Measurements from ENCODE around the gene PSTPIP1. TPM values are rescaled to one million over a fixed set of nuclear protein-coding genes. Genes with fewer than 3 reads are reported as not detected.
A peak's percentile ranks its signal among the peaks of the same experiment; 100 is the strongest.

PSTPIP1 gene
- total and polyA plus RNA-seq, 4 experiments from 2014 or later: 62.4 to 233 (median 144) TPM

DNA sequence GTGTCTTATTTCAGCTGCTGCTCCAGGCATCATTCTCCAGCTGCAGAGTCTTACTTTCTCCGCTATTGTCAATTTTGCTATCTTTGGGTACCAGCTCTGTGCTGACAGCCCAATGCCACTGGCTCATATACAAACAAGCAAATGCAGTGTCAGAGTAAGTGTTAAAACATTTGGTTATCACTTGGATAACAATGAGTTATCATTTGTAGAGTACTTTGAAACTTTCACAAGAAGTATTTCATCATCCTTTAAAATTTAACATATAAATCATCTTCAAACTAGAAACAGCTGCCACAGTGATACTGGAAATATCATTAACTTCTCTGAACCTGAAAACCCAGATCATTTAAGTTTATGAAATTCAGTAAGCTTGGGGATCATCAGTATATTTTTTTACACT lies 62.1 kb downstream of the PSTPIP1 start:
- Mint-ChIP-seq H3K4me1 (peaks cover 0 to 19% (median 6%) of the 10 kb centered on the region in 4 donors), H3K27me3 (no peaks in the 10 kb centered on the region), H3K27ac (no peak overlapping the region), H3K4me3 (no peak overlapping the region), H3K9me3 (no peaks in the 10 kb centered on the region), H3K36me3 (peaks cover 2 to 3% of the 10 kb centered on the region in 2 donors)
- POLR2A ChIA-PET (ENCODE audit: partially characterized antibody): interaction anchor here (1.0 to 1.5 kb wide), 2 partner anchors 9 to 22 kb away, joined by 4 read pairs; no protein-coding TSS in a partner anchor
- no peak overlapping the region for H3K4me3 ChIP-seq (ENCODE audit: low read length in 2 of 2)
- no peaks in the 10 kb centered on the region for H3K36me3 ChIP-seq (ENCODE audit: insufficient read depth, low read length)
- H3K27me3 ChIP-seq (ENCODE audit: insufficient read depth, low read length): no peaks in the 10 kb centered on the region
- no peaks in the 10 kb centered on the region for H3K9me3 ChIP-seq (ENCODE audit: control insufficient read depth in 1 of 2, low read length in 2 of 2)
- H3K27ac ChIP-seq (ENCODE audit: low read depth, low read length): no peak overlapping the region
- no peak for DNase-seq
- intact Hi-C loops (cut with micrococcal nuclease): no loop called here
- CTCF ChIA-PET (ENCODE audit: partially characterized antibody): interaction anchor here (1.1 kb wide), 1 partner anchor 10 kb away, joined by 3 read pairs; no protein-coding TSS in a partner anchor
- no peaks in the 10 kb centered on the region for H3K4me1 ChIP-seq (ENCODE audit: insufficient read depth, low read length)

DNA sequence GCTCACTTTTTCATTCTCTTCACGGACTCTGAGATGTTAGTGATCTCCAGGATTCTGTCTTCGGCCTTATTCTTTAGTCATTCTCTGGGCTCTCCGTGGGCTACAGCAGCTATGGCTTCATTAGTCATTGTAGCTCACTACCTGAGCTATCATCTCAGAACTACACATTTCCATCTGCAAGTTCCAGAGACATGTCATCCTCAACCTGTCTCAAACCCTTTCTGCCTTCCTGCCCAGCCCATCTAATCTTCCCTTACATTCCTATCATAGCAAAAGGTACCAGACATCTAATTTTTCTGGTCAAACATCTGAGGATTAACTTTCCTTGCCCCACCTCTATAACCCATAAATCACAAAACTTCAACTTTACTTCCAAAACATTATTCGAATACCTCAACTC lies 62.8 kb downstream of the PSTPIP1 start:
- peaks cover 0 to 15% (median 6%) of the 10 kb centered on the region in 4 donors for H3K4me1 Mint-ChIP-seq

DNA sequence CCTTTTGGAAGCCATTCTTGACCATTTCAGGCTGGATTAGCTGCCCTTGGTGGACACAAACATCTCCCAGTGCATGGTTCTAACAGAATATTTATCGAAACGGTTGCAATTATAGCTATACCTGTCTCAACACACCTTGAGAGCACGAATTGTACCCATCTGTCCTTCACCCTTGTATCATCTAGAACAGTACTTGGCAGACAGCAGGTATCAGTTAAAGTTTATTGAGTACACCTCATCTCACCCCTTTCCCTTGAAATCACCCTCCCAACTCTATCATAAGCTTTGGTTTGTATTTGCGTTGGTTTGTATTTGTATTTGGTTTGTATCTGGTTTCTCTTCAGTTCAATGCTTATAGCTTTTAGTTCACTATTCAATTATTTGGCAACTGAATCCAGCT lies 63.5 kb downstream of the PSTPIP1 start:
- intact Hi-C loops (cut with micrococcal nuclease): no loop called here
- H3K9me3 ChIP-seq (ENCODE audit: control insufficient read depth in 1 of 2, low read length in 2 of 2): no peaks in the 10 kb centered on the region
- ChIA-PET CTCF (ENCODE audit: partially characterized antibody) (interaction anchor here (1.1 kb wide), 1 partner anchor 34 kb away, joined by 3 read pairs; no protein-coding TSS in a partner anchor), POLR2A (ENCODE audit: partially characterized antibody) (interaction anchor here (4.5 kb wide), 1 partner anchor 12 kb away, joined by 14 read pairs; no protein-coding TSS in a partner anchor)
- peaks cover 0 to 2% of the 10 kb centered on the region in 2 donors for H3K36me3 Mint-ChIP-seq
- no peaks in the 10 kb centered on the region for H3K27me3 ChIP-seq (ENCODE audit: insufficient read depth, low read length)
- no peak overlapping the region for H3K4me3 Mint-ChIP-seq
- H3K36me3 ChIP-seq (ENCODE audit: insufficient read depth, low read length): no peaks in the 10 kb centered on the region
- no peaks in the 10 kb centered on the region for H3K9me3 Mint-ChIP-seq
- H3K4me1 Mint-ChIP-seq: peaks cover 0 to 14% (median 6%) of the 10 kb centered on the region in 4 donors
- H3K27ac ChIP-seq (ENCODE audit: low read depth, low read length): no peak overlapping the region
- H3K4me1 ChIP-seq (ENCODE audit: insufficient read depth, low read length): no peaks in the 10 kb centered on the region
- no peaks in the 10 kb centered on the region for H3K27me3 Mint-ChIP-seq
- DNase-seq: no peak
- no peak overlapping the region for H3K4me3 ChIP-seq (ENCODE audit: low read length in 2 of 2)
- H3K27ac Mint-ChIP-seq: peak overlapping the region in 1 of 7 donors; percentile 43

More for the DNA sequence above, 62.8 kb downstream of the PSTPIP1 start:
- ChIA-PET POLR2A (ENCODE audit: partially characterized antibody) (interaction anchor here (1.5 kb wide), 1 partner anchor 9 kb away, joined by 4 read pairs; no protein-coding TSS in a partner anchor), CTCF (ENCODE audit: partially characterized antibody) (interaction anchor here (1.1 kb wide), 1 partner anchor 11 kb away, joined by 3 read pairs; no protein-coding TSS in a partner anchor)
- Histone ChIP-seq H3K4me3 (ENCODE audit: low read length in 2 of 2) (no peak overlapping the region), H3K27ac (ENCODE audit: low read depth, low read length) (no peak overlapping the region), H3K9me3 (ENCODE audit: control insufficient read depth in 1 of 2, low read length in 2 of 2) (no peaks in the 10 kb centered on the region), H3K27me3 (ENCODE audit: insufficient read depth, low read length) (no peaks in the 10 kb centered on the region), H3K36me3 (ENCODE audit: insufficient read depth, low read length) (no peaks in the 10 kb centered on the region), H3K4me1 (ENCODE audit: insufficient read depth, low read length) (no peaks in the 10 kb centered on the region)
- no peak overlapping the region for H3K4me3 Mint-ChIP-seq
- no peaks in the 10 kb centered on the region for H3K9me3 Mint-ChIP-seq
- H3K27ac Mint-ChIP-seq: peak overlapping the region in 2 of 7 donors; percentile 2 to 64
- DNase-seq: no peak
- no peaks in the 10 kb centered on the region for H3K27me3 Mint-ChIP-seq
- peaks cover 0 to 2% of the 10 kb centered on the region in 2 donors for H3K36me3 Mint-ChIP-seq
- intact Hi-C loops (cut with micrococcal nuclease): no loop called here

DNA sequence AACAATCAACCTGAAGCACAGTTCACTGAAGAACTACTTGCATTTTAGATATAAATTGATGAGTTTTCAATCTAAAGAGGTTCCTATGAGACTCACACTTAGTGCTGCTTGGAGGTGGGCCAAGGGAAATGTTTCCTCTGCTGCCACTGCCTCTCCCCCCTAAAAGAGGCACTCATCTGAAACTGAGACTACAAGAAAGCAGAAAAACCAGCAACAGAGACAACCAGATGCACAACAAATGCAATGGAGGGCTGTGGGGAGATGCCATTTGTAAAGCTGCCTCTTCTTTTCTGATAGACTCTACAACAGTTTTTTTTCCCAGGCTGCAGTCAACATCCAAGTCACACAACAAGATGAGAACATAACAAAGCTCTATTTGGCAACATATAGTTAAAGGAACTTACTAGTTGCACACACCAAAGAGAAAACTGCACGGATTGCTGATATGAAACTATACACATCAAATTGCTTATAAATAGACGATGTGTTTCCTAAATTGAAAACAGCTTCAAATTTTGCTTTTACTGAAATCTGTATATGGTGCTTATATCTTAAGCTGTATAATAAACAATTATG lies 64.9 kb downstream of the PSTPIP1 start:
- ChIA-PET POLR2A (ENCODE audit: partially characterized antibody) (interaction anchor here (0.6 to 4.5 kb wide), 3 partner anchors 14 to 543 kb away, joined by 3 to 14 read pairs (median 4); no protein-coding TSS in a partner anchor), CTCF (ENCODE audit: partially characterized antibody) (interaction anchor here (1.1 kb wide), 1 partner anchor 86 kb away, joined by 3 read pairs; no protein-coding TSS in a partner anchor)
- Histone ChIP-seq H3K4me1 (ENCODE audit: insufficient read depth, low read length) (no peaks in the 10 kb centered on the region), H3K9me3 (ENCODE audit: control insufficient read depth in 1 of 2, low read length in 2 of 2) (no peaks in the 10 kb centered on the region), H3K27me3 (ENCODE audit: insufficient read depth, low read length) (no peaks in the 10 kb centered on the region), H3K4me3 (ENCODE audit: low read length in 2 of 2) (no peak overlapping the region), H3K27ac (ENCODE audit: low read depth, low read length) (no peak overlapping the region), H3K36me3 (ENCODE audit: insufficient read depth, low read length) (no peaks in the 10 kb centered on the region)
- no peak overlapping the region for H3K27ac Mint-ChIP-seq
- H3K4me3 Mint-ChIP-seq: no peak overlapping the region
- H3K4me1 Mint-ChIP-seq: peaks cover 0 to 8% (median 5%) of the 10 kb centered on the region in 4 donors
- no peaks in the 10 kb centered on the region for H3K27me3 Mint-ChIP-seq
- DNase-seq: no peak
- H3K36me3 Mint-ChIP-seq: no peaks in the 10 kb centered on the region
- H3K9me3 Mint-ChIP-seq: no peaks in the 10 kb centered on the region
- intact Hi-C loops (cut with micrococcal nuclease): no loop called here

DNA sequence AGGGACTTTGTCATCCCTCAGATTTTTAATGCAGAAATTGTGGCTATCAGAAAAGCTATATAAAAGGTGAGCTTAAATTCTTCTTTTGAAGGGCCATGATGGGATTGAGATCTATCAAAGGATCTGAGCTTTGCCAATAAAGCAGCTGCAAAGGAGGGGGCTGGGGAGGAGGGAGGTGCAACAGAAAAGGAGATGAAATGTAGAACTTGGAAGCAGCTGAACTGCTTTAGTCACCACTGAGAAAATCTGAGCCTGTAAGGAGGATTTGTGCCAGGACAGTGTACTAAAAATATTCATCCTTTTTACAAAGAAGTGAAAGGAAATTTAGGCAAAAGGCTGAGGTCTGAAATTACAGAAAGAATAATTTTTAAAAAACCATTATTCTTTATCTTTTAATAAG lies 65.6 kb downstream of the PSTPIP1 start:
- CTCF ChIA-PET (ENCODE audit: partially characterized antibody): interaction anchor here (1.1 kb wide), 1 partner anchor 87 kb away, joined by 3 read pairs; no protein-coding TSS in a partner anchor
- Histone ChIP-seq H3K4me3 (ENCODE audit: low read length in 2 of 2) (no peak overlapping the region), H3K27ac (ENCODE audit: low read depth, low read length) (no peak overlapping the region), H3K9me3 (ENCODE audit: control insufficient read depth in 1 of 2, low read length in 2 of 2) (no peaks in the 10 kb centered on the region), H3K4me1 (ENCODE audit: insufficient read depth, low read length) (no peaks in the 10 kb centered on the region), H3K36me3 (ENCODE audit: insufficient read depth, low read length) (no peaks in the 10 kb centered on the region), H3K27me3 (ENCODE audit: insufficient read depth, low read length) (no peaks in the 10 kb centered on the region)
- DNase-seq: no peak
- no peak overlapping the region for H3K27ac Mint-ChIP-seq
- H3K27me3 Mint-ChIP-seq: no peaks in the 10 kb centered on the region
- intact Hi-C loops (cut with micrococcal nuclease): no loop called here
- H3K36me3 Mint-ChIP-seq: no peaks in the 10 kb centered on the region
- POLR2A ChIA-PET (ENCODE audit: partially characterized antibody): interaction anchor here (0.8 to 4.5 kb wide), 4 partner anchors 10 to 64 kb away, joined by 3 to 14 read pairs (median 4); no protein-coding TSS in a partner anchor
- no peaks in the 10 kb centered on the region for H3K9me3 Mint-ChIP-seq
- no peak overlapping the region for H3K4me3 Mint-ChIP-seq
- peaks cover 0 to 9% (median 5%) of the 10 kb centered on the region in 4 donors for H3K4me1 Mint-ChIP-seq

DNA sequence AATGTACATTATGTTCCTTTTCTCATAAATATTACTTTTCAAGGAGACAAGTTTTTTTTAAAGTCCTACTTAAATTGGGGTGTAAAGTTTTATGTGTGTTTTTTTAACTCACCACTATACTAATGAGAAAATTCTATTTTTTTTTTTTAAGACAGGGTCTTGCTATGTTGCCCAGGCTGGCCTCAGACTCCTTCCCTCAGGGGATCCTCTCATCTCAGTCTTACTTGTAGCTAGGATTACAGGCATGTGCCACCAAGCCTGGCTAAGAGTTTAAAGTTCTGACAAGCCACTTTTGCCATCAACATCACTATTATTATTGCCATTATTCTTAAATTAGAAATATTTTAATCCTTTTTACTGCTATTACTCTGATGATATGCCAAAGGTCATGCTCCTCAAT lies 68.3 kb downstream of the PSTPIP1 start:
- Mint-ChIP-seq H3K36me3 (no peaks in the 10 kb centered on the region), H3K4me3 (no peak overlapping the region), H3K9me3 (no peaks in the 10 kb centered on the region), H3K27me3 (no peaks in the 10 kb centered on the region), H3K4me1 (peaks cover 0 to 8% (median 3%) of the 10 kb centered on the region in 4 donors), H3K27ac (no peak overlapping the region)
- H3K27me3 ChIP-seq (ENCODE audit: insufficient read depth, low read length): no peaks in the 10 kb centered on the region
- POLR2A ChIA-PET (ENCODE audit: partially characterized antibody): no interaction called here
- H3K36me3 ChIP-seq (ENCODE audit: insufficient read depth, low read length): no peaks in the 10 kb centered on the region
- CTCF ChIA-PET (ENCODE audit: partially characterized antibody): interaction anchor here (1.5 kb wide), 1 partner anchor 10 kb away, joined by 3 read pairs; no protein-coding TSS in a partner anchor
- H3K9me3 ChIP-seq (ENCODE audit: control insufficient read depth in 1 of 2, low read length in 2 of 2): no peaks in the 10 kb centered on the region
- H3K4me3 ChIP-seq (ENCODE audit: low read length in 2 of 2): no peak overlapping the region
- H3K4me1 ChIP-seq (ENCODE audit: insufficient read depth, low read length): no peaks in the 10 kb centered on the region
- intact Hi-C loops (cut with micrococcal nuclease): no loop called here
- DNase-seq: no peak
- H3K27ac ChIP-seq (ENCODE audit: low read depth, low read length): no peak overlapping the region

DNA sequence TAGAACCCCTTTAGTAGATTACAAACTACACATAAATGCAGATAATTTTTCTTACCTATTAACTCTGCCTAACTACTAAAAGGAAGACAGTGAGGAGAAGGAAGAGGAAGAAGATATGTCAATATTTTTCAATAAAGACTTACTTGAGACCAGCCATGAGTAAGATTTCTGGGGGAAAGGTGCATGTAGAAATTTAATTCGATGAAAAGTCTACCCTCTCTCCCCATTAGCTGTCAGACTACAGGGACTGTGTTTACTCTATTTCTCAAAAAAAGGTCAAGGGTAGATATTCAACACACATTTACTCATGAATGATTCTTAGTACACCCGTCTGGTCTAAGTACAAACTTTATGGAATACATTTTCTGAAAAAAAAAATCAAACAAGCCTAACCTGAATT lies 69.1 kb downstream of the PSTPIP1 start:
- Histone ChIP-seq H3K4me3 (ENCODE audit: low read length in 2 of 2) (no peak overlapping the region), H3K4me1 (ENCODE audit: insufficient read depth, low read length) (no peaks in the 10 kb centered on the region), H3K27me3 (ENCODE audit: insufficient read depth, low read length) (no peaks in the 10 kb centered on the region), H3K27ac (ENCODE audit: low read depth, low read length) (no peak overlapping the region), H3K9me3 (ENCODE audit: control insufficient read depth in 1 of 2, low read length in 2 of 2) (no peaks in the 10 kb centered on the region), H3K36me3 (ENCODE audit: insufficient read depth, low read length) (no peaks in the 10 kb centered on the region)
- POLR2A ChIA-PET (ENCODE audit: partially characterized antibody): interaction anchor here (0.6 kb wide), 1 partner anchor 15 kb away, joined by 3 read pairs; no protein-coding TSS in a partner anchor
- no peaks in the 10 kb centered on the region for H3K36me3 Mint-ChIP-seq
- CTCF ChIA-PET (ENCODE audit: partially characterized antibody): interaction anchor here (1.5 kb wide), 1 partner anchor 11 kb away, joined by 3 read pairs; no protein-coding TSS in a partner anchor
- no peak overlapping the region for H3K4me3 Mint-ChIP-seq
- peaks cover 0 to 6% (median 3%) of the 10 kb centered on the region in 4 donors for H3K4me1 Mint-ChIP-seq
- H3K27me3 Mint-ChIP-seq: no peaks in the 10 kb centered on the region
- no peak for DNase-seq
- intact Hi-C loops (cut with micrococcal nuclease): no loop called here
- H3K27ac Mint-ChIP-seq: no peak overlapping the region
- H3K9me3 Mint-ChIP-seq: no peaks in the 10 kb centered on the region

Measured in CD4-positive, alpha-beta memory T cell (primary cell).